ENCODE results near the gene PCDH15. TPM values are rescaled to one million over a fixed set of nuclear protein-coding genes. Genes with fewer than 3 reads are reported as not detected.

PCDH15 gene
- total and polyA plus RNA-seq, 9 of the 15 experiments (the other 6 are each of a cell fraction or from before 2014, with no cell fraction given): not detected

DNA sequence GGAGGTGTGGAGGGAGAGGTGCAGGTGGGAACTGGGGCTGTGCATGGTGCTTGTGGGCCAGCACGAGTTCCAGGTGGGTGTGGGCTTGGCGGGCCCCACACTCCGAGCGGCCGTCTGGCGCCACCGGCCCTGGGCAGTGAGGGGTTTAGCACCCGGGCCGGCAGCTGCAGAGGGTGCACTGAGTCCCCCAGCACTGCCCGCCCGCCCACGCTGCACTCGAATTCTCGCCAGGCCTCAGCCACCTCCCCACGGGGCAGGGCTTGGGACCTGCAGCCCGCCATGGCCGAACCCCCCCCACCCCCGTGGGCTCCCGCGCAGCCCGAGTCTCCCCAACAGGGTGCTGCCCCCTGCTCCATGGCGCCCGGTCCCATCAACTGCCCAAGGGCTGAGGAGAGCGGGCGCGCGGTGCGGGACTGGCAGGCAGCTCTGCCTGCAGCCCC, 810.2 kb downstream of the PCDH15 start:
- BruUV-seq (replicated peaks): no TSS peak
- Histone ChIP-seq H2AFZ (ENCODE audit: low read depth, low read length) (no peak overlapping the region), H3K9me3 (replicated peaks; ENCODE audit: control insufficient read depth, insufficient read depth, low read depth, low read length) (peaks cover 3% of the 10 kb centered on the region; the same call in 1 of the 2 replicates), H3K36me3 (ENCODE audit: control insufficient read depth, insufficient read depth, low read length) (no peaks in the 10 kb centered on the region), H3K4me3 (no peak overlapping the region), H3K9me1 (ENCODE audit: control insufficient read depth, insufficient read depth, low read length) (no peaks in the 10 kb centered on the region), H3K9ac (ENCODE audit: insufficient read depth in 1 of 2, low read depth in 2 of 2, low read length in 2 of 2) (no peak overlapping the region), H3K27ac (ENCODE audit: extremely low read depth, low read depth, low read length) (no peak overlapping the region), H4K20me1 (replicated peaks; ENCODE audit: control insufficient read depth, insufficient read depth, low read length) (no peaks in the 10 kb centered on the region), H3K27me3 (ENCODE audit: control insufficient read depth in 2 of 2, insufficient read depth in 2 of 2, low read length in 2 of 2) (no peaks in the 10 kb centered on the region), H3K79me2 (ENCODE audit: control insufficient read depth, insufficient read depth, low read length) (no peaks in the 10 kb centered on the region), H3K4me1 (replicated peaks in 1 of 2; ENCODE audit: control insufficient read depth in 2 of 2, insufficient read depth in 2 of 2, low read length in 2 of 2) (no peaks in the 10 kb centered on the region), H3K4me2 (ENCODE audit: insufficient read depth, low read length) (no peak overlapping the region)
- FAIRE-seq (no peak), DNase-seq (ENCODE audit: extremely low read depth in 1 of 4, low spot score in 3 of 4) (no peak), ATAC-seq (no peak)
- in situ Hi-C loops (cut with MboI): no loop called here
- CTCF ChIA-PET (ENCODE audit: low intra/inter-chr PET ratio): no interaction called here
- no peak for TF ChIP-seq ZSCAN29 (IDR thresholded peaks at IDR 0.05)
- TF ChIP-seq, protein P1, sequence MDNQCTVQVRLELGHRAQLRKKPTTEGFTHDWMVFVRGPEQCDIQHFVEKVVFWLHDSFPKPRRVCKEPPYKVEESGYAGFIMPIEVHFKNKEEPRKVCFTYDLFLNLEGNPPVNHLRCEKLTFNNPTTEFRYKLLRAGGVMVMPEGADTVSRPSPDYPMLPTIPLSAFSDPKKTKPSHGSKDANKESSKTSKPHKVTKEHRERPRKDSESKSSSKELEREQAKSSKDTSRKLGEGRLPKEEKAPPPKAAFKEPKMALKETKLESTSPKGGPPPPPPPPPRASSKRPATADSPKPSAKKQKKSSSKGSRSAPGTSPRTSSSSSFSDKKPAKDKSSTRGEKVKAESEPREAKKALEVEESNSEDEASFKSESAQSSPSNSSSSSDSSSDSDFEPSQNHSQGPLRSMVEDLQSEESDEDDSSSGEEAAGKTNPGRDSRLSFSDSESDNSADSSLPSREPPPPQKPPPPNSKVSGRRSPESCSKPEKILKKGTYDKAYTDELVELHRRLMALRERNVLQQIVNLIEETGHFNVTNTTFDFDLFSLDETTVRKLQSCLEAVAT (IDR thresholded peaks at IDR 0.05): no peak
- no peak for TF ChIP-seq L3MBTL2 (IDR thresholded peaks at IDR 0.05)
- TF ChIP-seq, protein P2, sequence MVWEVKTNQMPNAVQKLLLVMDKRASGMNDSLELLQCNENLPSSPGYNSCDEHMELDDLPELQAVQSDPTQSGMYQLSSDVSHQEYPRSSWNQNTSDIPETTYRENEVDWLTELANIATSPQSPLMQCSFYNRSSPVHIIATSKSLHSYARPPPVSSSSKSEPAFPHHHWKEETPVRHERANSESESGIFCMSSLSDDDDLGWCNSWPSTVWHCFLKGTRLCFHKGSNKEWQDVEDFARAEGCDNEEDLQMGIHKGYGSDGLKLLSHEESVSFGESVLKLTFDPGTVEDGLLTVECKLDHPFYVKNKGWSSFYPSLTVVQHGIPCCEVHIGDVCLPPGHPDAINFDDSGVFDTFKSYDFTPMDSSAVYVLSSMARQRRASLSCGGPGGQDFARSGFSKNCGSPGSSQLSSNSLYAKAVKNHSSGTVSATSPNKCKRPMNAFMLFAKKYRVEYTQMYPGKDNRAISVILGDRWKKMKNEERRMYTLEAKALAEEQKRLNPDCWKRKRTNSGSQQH (CRISPR knock-in tag; IDR thresholded peaks at IDR 0.05): no peak
- no peak for TF ChIP-seq XRCC5 (IDR thresholded peaks at IDR 0.05; ENCODE audit: low read depth, low read length)
- TF ChIP-seq BHLHE40 (IDR thresholded peaks at IDR 0.05; ENCODE audit: low read length): no peak
- no peak for TF ChIP-seq TCF7L2 (IDR thresholded peaks at IDR 0.05; ENCODE audit: low read depth, low read length)
- TF ChIP-seq DACH1 (IDR thresholded peaks at IDR 0.05; ENCODE audit: partially characterized antibody): no peak
- no peak for TF ChIP-seq MYC (IDR thresholded peaks at IDR 0.05; ENCODE audit: low read depth, low read length)
- no peak for TF ChIP-seq MYC (CRISPR knock-in tag; IDR thresholded peaks at IDR 0.05; ENCODE audit: borderline replicate concordance, low read depth)
- TF ChIP-seq SAFB (IDR thresholded peaks at IDR 0.05; ENCODE audit: borderline replicate concordance, low read depth, low read length): no peak
- POLR2A ChIA-PET: no interaction called here
- 0% methylated on average over 10 of the region's 28 CpGs for WGBS (ENCODE audit: insufficient coverage, low coverage, missing lambda C conversion rate)
- intact Hi-C loops (cut with micrococcal nuclease): no loop called here

All from K562 (cell line).